Nephron (organoid): Measurements from ENCODE around the gene VSIG8.
A peak's percentile ranks its signal among the peaks of the same experiment; 100 is the strongest.

ENCODE experiments used
- H3K27ac Mint-ChIP-seq, 3 experiments: 2 replicates each; pipeline ENCODE4 v1.8.0; 2020; ENCODE audit warnings: mixed read lengths in 3 of 3, mild to moderate bottlenecking in 2 of 3, moderate library complexity in 1 of 3
- H3K27me3 Mint-ChIP-seq: 2 replicates; pipeline ENCODE4 v1.8.0; 2021; ENCODE audit warnings: low read depth, mild to moderate bottlenecking, moderate library complexity, mixed read lengths
- H3K36me3 Mint-ChIP-seq: 2 replicates; pipeline ENCODE4 v1.8.0; 2020; ENCODE audit warnings: low read depth, mixed read lengths
- H3K4me1 Mint-ChIP-seq: 2 replicates; pipeline ENCODE4 v1.8.0; 2020; ENCODE audit warnings: mixed read lengths
- H3K4me3 Mint-ChIP-seq, 3 experiments: 2 replicates each; pipeline ENCODE4 v1.8.0; 2020; ENCODE audit warnings: mild to moderate bottlenecking in 3 of 3, mixed read lengths in 3 of 3, moderate library complexity in 2 of 3
- H3K9me3 Mint-ChIP-seq: 2 replicates; pipeline ENCODE4 v1.8.0; 2020; ENCODE audit warnings: mixed read lengths
- CTCF ChIP-seq, 3 experiments: fragments of 200-600 bp; sonication (generic); IDR thresholded peaks; one replicate each; pipeline ENCODE4 v1.5.0; 2021; ENCODE audit warnings: antibody characterized with exemption in 3 of 3; ENCODE audit not compliant: unreplicated experiment in 3 of 3

Gene VSIG8

GRCh38 chr1:159870704-159871103, 8.2 kb upstream of the VSIG8 start:
- TF ChIP-seq CTCF (IDR thresholded peaks at IDR 0.05; ENCODE audit: unreplicated experiment in 3 of 3): no peak
- Mint-ChIP-seq H3K36me3 (no peaks in the 10 kb centered on the region), H3K27ac (peak overlapping the region in 1 of 3 experiments; percentile 80), H3K4me1 (peaks cover 16% of the 10 kb centered on the region), H3K4me3 (no peak overlapping the region), H3K9me3 (no peaks in the 10 kb centered on the region), H3K27me3 (peaks cover 31% of the 10 kb centered on the region)

DNA sequence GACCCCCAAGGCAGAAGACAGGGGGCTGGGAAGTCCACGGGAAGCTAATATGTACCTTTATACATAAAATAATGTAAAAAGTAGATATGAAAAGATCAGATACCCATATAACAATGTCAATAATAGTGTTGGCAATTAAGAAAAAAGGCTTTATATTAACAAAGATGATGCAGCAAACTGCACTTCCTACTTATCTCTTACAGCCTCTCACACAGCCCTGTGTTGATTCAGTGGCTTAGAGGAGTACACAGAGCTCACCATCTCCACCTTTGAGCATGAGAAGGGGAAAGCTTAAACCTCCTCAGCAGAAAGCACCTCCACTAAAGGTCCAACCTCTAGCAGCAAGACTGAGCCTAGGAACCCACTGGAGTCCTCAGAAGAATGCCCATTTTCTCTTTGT, 7.2 kb upstream of the VSIG8 start:
- H3K4me1 Mint-ChIP-seq: peaks cover 18% of the 10 kb centered on the region
- no peak for TF ChIP-seq CTCF (IDR thresholded peaks at IDR 0.05; ENCODE audit: unreplicated experiment in 3 of 3)
- H3K4me3 Mint-ChIP-seq: no peak overlapping the region
- no peaks in the 10 kb centered on the region for H3K36me3 Mint-ChIP-seq
- peaks cover 33% of the 10 kb centered on the region for H3K27me3 Mint-ChIP-seq
- H3K9me3 Mint-ChIP-seq: no peaks in the 10 kb centered on the region
- H3K27ac Mint-ChIP-seq: peak overlapping the region; percentile 25 to 80 (median 36)

GRCh38 chr1:159869173-159869572, 6.7 kb upstream of the VSIG8 start:
- no peak for TF ChIP-seq CTCF (IDR thresholded peaks at IDR 0.05; ENCODE audit: unreplicated experiment in 3 of 3)
- H3K9me3 Mint-ChIP-seq: no peaks in the 10 kb centered on the region
- H3K27me3 Mint-ChIP-seq: peaks cover 33% of the 10 kb centered on the region
- peak overlapping the region in 2 of 3 experiments; percentile 55 to 96 for H3K27ac Mint-ChIP-seq
- no peaks in the 10 kb centered on the region for H3K36me3 Mint-ChIP-seq
- H3K4me3 Mint-ChIP-seq: no peak overlapping the region
- H3K4me1 Mint-ChIP-seq: peaks cover 21% of the 10 kb centered on the region

DNA sequence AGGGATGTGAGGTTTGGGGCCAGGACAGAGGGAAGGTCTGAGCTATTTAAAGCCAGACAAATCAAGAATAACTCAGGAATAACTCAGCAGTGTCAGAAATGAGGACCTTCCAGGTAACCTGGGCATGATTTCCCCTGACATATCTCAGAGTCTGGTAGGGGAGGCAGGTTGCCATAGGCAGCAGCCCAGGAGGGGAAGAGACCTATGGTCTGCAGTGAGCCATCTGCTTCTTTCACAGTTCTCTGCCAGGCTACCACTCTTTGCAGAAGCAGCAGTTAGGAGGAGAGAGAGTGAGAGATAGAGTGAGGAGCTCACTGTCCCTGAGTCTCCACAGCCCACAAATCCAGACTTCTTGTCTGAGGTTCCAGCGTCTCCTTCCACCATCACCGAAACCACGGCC, 6.3 kb upstream of the VSIG8 start:
- H3K9me3 Mint-ChIP-seq: no peaks in the 10 kb centered on the region
- peaks cover 21% of the 10 kb centered on the region for H3K4me1 Mint-ChIP-seq
- H3K27ac Mint-ChIP-seq: peak overlapping the region in 2 of 3 experiments; percentile 55 to 96
- no peak overlapping the region for H3K4me3 Mint-ChIP-seq
- TF ChIP-seq CTCF (IDR thresholded peaks at IDR 0.05; ENCODE audit: unreplicated experiment in 3 of 3): no peak
- H3K36me3 Mint-ChIP-seq: no peaks in the 10 kb centered on the region
- H3K27me3 Mint-ChIP-seq: peaks cover 33% of the 10 kb centered on the region

GRCh38 chr1:159867664-159868026, 5.2 kb upstream of the VSIG8 start:
- Mint-ChIP-seq H3K27me3 (peaks cover 23% of the 10 kb centered on the region), H3K4me1 (peaks cover 21% of the 10 kb centered on the region), H3K9me3 (no peaks in the 10 kb centered on the region), H3K36me3 (no peaks in the 10 kb centered on the region), H3K27ac (peak overlapping the region; percentile 73 to 97 (median 96)), H3K4me3 (peak overlapping the region in 1 of 3 experiments; percentile 44)
- no peak for TF ChIP-seq CTCF (IDR thresholded peaks at IDR 0.05; ENCODE audit: unreplicated experiment in 3 of 3)

GRCh38 chr1:159866905-159867663, 4.6 kb upstream of the VSIG8 start:
- Mint-ChIP-seq H3K4me1 (peaks cover 21% of the 10 kb centered on the region), H3K27ac (peak overlapping the region; percentile 73 to 97 (median 96)), H3K9me3 (no peaks in the 10 kb centered on the region), H3K27me3 (peaks cover 23% of the 10 kb centered on the region), H3K36me3 (no peaks in the 10 kb centered on the region), H3K4me3 (no peak overlapping the region)
- no peak for TF ChIP-seq CTCF (IDR thresholded peaks at IDR 0.05; ENCODE audit: unreplicated experiment in 3 of 3)
